GM12878 (cell line): Measurements from ENCODE around the gene CCDC70. TPM values are rescaled to one million over a fixed set of nuclear protein-coding genes. Genes with fewer than 3 reads are reported as not detected.

Source experiments
- ATAC-seq: fragments of 200-7000 bp; cut with Tn5 transposase; 3 replicates; pipeline ENCODE4 v1.9.1; 2020; ENCODE audit warnings: mild to moderate bottlenecking, moderate library complexity
- BruUV-seq: library from RNA; stranded (reverse); fragments of 400-500 nt; replicated peaks from 2 replicates; lab custom pipeline; 2021; lab: Mats Ljungman, UMichigan
- CTCF ChIA-PET: fragments of 300-600 bp; sonication (Branson Sonifier 250); formaldehyde crosslinking; extraction: SDS; loops from one replicate; lab custom pipeline; 2021; ENCODE audit warnings: inconsistent platforms; lab: Yijun Ruan, JAX
- POLR2A ChIA-PET: fragments of 350-600 bp; formaldehyde crosslinking; extraction: SDS; loops from one replicate; lab custom pipeline; 2021; ENCODE audit warnings: inconsistent platforms; lab: Charles Lee
- RAD21 ChIA-PET: fragments of 300-600 bp; sonication (Branson Sonifier 250); formaldehyde crosslinking; loops from one replicate; lab custom pipeline; 2023; ENCODE audit warnings: antibody characterized with exemption; ENCODE audit not compliant: unreplicated experiment; lab: Charles Lee
- SMC1A ChIA-PET: fragments of 300-600 bp; sonication (Branson Sonifier 250); formaldehyde crosslinking; loops from one replicate; lab custom pipeline; 2023; ENCODE audit not compliant: unreplicated experiment, uncharacterized antibody; lab: Charles Lee
- DNase-seq: peaks from one replicate; pipeline ENCODE4 v3.0.0-alpha.2; 2011; ENCODE audit warnings: low read depth, low spot score
- FAIRE-seq: peaks from 3 replicates; lab custom pipeline; 2011; peaks lifted over from hg19 to GRCh38; lab: Jason Lieb, UNC
- H2AFZ ChIP-seq: 2 replicates; pipeline ENCODE4 v1.6.0; 2011; ENCODE audit warnings: low read depth, low read length, control low read depth; ENCODE audit not compliant: control insufficient read depth
- H3K27ac ChIP-seq: 2 replicates; pipeline ENCODE4 v1.5.1; 2011; ENCODE audit warnings: control low read depth; ENCODE audit not compliant: control insufficient read depth, insufficient read depth
- H3K27me3 ChIP-seq, 2 experiments: replicated peaks in 1 of 2; 2 replicates each; pipeline versions ENCODE4 v1.6.0 to v1.6.1; 2011; ENCODE audit warnings: low read length in 1 of 2; ENCODE audit not compliant: control insufficient read depth in 2 of 2, insufficient read depth in 2 of 2
- H3K36me3 ChIP-seq, 2 experiments: 2 replicates each; pipeline ENCODE4 v1.5.1; 2011; ENCODE audit warnings: low read length in 1 of 2; ENCODE audit not compliant: control insufficient read depth in 2 of 2, insufficient read depth in 2 of 2
- H3K4me1 ChIP-seq: 2 replicates; pipeline ENCODE4 v1.6.1; 2011; ENCODE audit warnings: mild to moderate bottlenecking, low read length, moderate library complexity, mixed read lengths; ENCODE audit not compliant: control insufficient read depth, insufficient read depth
- H3K4me2 ChIP-seq: 2 replicates; pipeline ENCODE4 v1.6.0; 2011; ENCODE audit warnings: control low read depth; ENCODE audit not compliant: control insufficient read depth, insufficient read depth
- H3K4me3 ChIP-seq: fragments of 200-600 bp; sonication (generic); 2 replicates; pipeline ENCODE4 v1.5.1; 2016
- H3K79me2 ChIP-seq: 2 replicates; pipeline ENCODE4 v1.6.0; 2011; ENCODE audit warnings: low read length; ENCODE audit not compliant: control insufficient read depth, insufficient read depth
- H3K9ac ChIP-seq: 2 replicates; pipeline ENCODE4 v1.8.0; 2011; ENCODE audit warnings: low read length, control low read depth, mixed read lengths; ENCODE audit not compliant: control insufficient read depth, insufficient read depth
- H3K9me3 ChIP-seq: replicated peaks from 3 replicates; pipeline ENCODE4 v1.5.1; 2011; ENCODE audit warnings: mild to moderate bottlenecking, low read length; ENCODE audit not compliant: control insufficient read depth, insufficient read depth
- H4K20me1 ChIP-seq: 2 replicates; pipeline ENCODE4 v1.6.0; 2011; ENCODE audit not compliant: control insufficient read depth, insufficient read depth
- CREM ChIP-seq: IDR thresholded peaks from 2 replicates; pipeline ENCODE4 v1.6.1; 2014; ENCODE audit warnings: antibody characterized with exemption, low read depth
- GATAD2B ChIP-seq: fragments of 450-650 bp; conservative IDR thresholded peaks from 2 replicates; pipeline ENCODE4 v1.6.1; 2017; ENCODE audit warnings: low read depth, mild to moderate bottlenecking, moderate library complexity
- NR2C1 ChIP-seq: fragments of 450-650 bp; IDR thresholded peaks from 2 replicates; pipeline ENCODE4 v1.6.1; 2017; ENCODE audit warnings: antibody characterized with exemption, mild to moderate bottlenecking, moderate library complexity
- RB1 ChIP-seq: fragments of 450-650 bp; formaldehyde crosslinking; IDR thresholded peaks from 2 replicates; pipeline ENCODE4 v1.6.1; 2017; ENCODE audit warnings: mild to moderate bottlenecking, borderline replicate concordance
- REST ChIP-seq: IDR thresholded peaks from 2 replicates; pipeline ENCODE4 v1.6.1; 2012; ENCODE audit warnings: mild to moderate bottlenecking, low read depth, low read length
- WGBS: methylation state at CpG from one replicate; pipeline ENCODE4 v1.1.6; 2016; ENCODE audit warnings: low lambda C conversion rate; ENCODE audit not compliant: insufficient replicate concordance, insufficient coverage; ENCODE audit errors: missing lambda C conversion rate; 5-methylcytosine and 5-hydroxymethylcytosine counted together
- in situ Hi-C: fragments of 300-500 bp; cut with MboI; formaldehyde crosslinking; loops from 9 replicates; pipeline ENCODE4 v1.14.3; 2018; ENCODE audit warnings: mixed read lengths
- intact Hi-C: fragments of 100-400 bp; cut with micrococcal nuclease; formaldehyde crosslinking; loops from one replicate; pipeline ENCODE4 v1.14.2; 2022; ENCODE audit not compliant: unreplicated experiment
- polyA plus RNA-seq, 11 experiments: library from polyadenylated mRNA; depleted of rRNA in 4 of 11; unstranded in 6 of 11; stranded (reverse) in 5 of 11; fragments of >200 nt; fragmentation: Nextera tagmentation in 4 of 11; fragmentation: Illumina TruSeq in 1 of 11; extraction: Ambion mirVana in 4 of 11; extraction: Trizol in 1 of 11; gene quantifications; 1 replicate in 1 of 11; 2 replicates in 10 of 11; pipeline versions ENCODE4 v1.2.1 to v1.2.3, GENCODE V29; 2011 to 2016; ENCODE audit warnings: inconsistent platforms in 2 of 11, missing spikeins in 2 of 11, low read depth in 1 of 11
- total RNA-seq, 4 experiments: library from RNA; depleted of rRNA in 3 of 4; stranded (reverse); fragments of >200 nt in 3 of 4; fragmentation: Illumina TruSeq in 1 of 4; extraction: Trizol in 1 of 4; gene quantifications; 2 replicates each; pipeline versions ENCODE4 v1.2.1 to v1.2.3, GENCODE V29; 2013 to 2021

The CCDC70 gene
- total and polyA plus RNA-seq, 10 of the 15 experiments (the other 5 are each of a cell fraction or from before 2014, with no cell fraction given) = not detected

GRCh38 chr13:51829568-51829899 is 32.2 kb upstream of the CCDC70 start:
- no peaks in the 10 kb centered on the region for H4K20me1 ChIP-seq
- TF ChIP-seq RB1 (no peak), CREM (no peak), REST (no peak), NR2C1 (no peak), GATAD2B (no peak)
- ATAC-seq = no peak
- ChIA-PET POLR2A (interaction anchor here (0.5 to 2.4 kb wide), 3 partner anchors 19 to 109 kb away, joined by 3 to 5 read pairs (median 4); no protein-coding TSS in a partner anchor), RAD21 (interaction anchor here (1.9 to 2.1 kb wide), 2 partner anchors 10 to 14 kb away, joined by 4 to 6 read pairs; no protein-coding TSS in a partner anchor), CTCF (interaction anchor here (1.1 to 5.9 kb wide), 4 partner anchors 11 to 32 kb away, joined by 5 to 103 read pairs (median 6); no protein-coding TSS in a partner anchor), SMC1A (interaction anchor here (1.0 to 2.8 kb wide), 4 partner anchors 10 to 17 kb away, joined by 3 to 14 read pairs (median 8); no protein-coding TSS in a partner anchor)
- H2AFZ ChIP-seq = no peak overlapping the region
- H3K36me3 ChIP-seq = no peaks in the 10 kb centered on the region
- 50% methylated on average over 2 of the region's 2 CpGs for WGBS
- no peak overlapping the region for H3K9ac ChIP-seq
- in situ Hi-C loops = no loop called here
- H3K27ac ChIP-seq = no peak overlapping the region
- H3K79me2 ChIP-seq = no peaks in the 10 kb centered on the region
- H3K9me3 ChIP-seq = no peaks in the 10 kb centered on the region
- no peak overlapping the region for H3K4me2 ChIP-seq
- H3K4me1 ChIP-seq = peaks cover 8% of the 10 kb centered on the region; the same call in 1 of the 2 replicates
- H3K4me3 ChIP-seq = no peak overlapping the region
- no TSS peak for BruUV-seq
- DNase-seq = no peak
- H3K27me3 ChIP-seq = peaks cover 0 to 6% of the 10 kb centered on the region in 2 experiments; a peak in 3 of 4 replicates
- intact Hi-C loops = no loop called here
- no peak for FAIRE-seq
